ENCODE data around the gene MYO16. TPM values are rescaled to one million over a fixed set of nuclear protein-coding genes. Genes with fewer than 3 reads are reported as not detected.

MYO16 gene
- total and polyA plus RNA-seq, 3 experiments from 2014 or later = 0.15 to 0.38 TPM; not detected in 1

DNA sequence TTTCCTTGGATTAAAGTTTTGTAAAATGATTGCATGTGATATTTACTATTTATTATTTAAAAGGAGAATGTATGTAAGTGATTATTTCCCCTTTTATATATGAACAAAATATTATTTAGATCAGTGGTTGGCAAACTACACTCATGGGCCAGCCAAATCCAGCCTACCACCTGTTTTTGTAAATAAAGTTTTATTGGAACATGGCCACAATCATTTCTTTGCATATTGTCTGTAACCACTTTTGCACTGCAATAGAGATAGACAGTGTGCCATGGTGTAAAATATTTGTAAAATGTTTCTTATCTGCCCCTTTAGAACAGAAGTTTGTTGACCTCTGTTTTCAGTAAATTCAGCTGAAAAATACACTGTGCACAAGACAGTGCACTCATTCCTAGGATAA, 426.4 kb downstream of the MYO16 start:
- Mint-ChIP-seq H3K27me3 (no peaks in the 10 kb centered on the region), H3K9me3 (peaks cover 0 to 6% (median 0%) of the 10 kb centered on the region in 5 donors), H3K4me1 (no peaks in the 10 kb centered on the region), H3K4me3 (no peak overlapping the region), H3K36me3 (no peaks in the 10 kb centered on the region), H3K27ac (no peak overlapping the region)
- Histone ChIP-seq H3K36me3 (ENCODE audit: insufficient read depth, low read length) (no peaks in the 10 kb centered on the region), H3K4me1 (ENCODE audit: insufficient read depth, low read length) (no peaks in the 10 kb centered on the region), H3K27me3 (ENCODE audit: insufficient read depth, low read length, poor library complexity, severe bottlenecking) (no peaks in the 10 kb centered on the region), H3K27ac (ENCODE audit: low read depth, low read length) (no peak overlapping the region), H3K9me3 (ENCODE audit: low read length) (no peaks in the 10 kb centered on the region), H3K4me3 (ENCODE audit: low read length) (no peak overlapping the region)
- DNase-seq = no peak
- ChIA-PET POLR2A (no interaction called here), CTCF (no interaction called here)

DNA sequence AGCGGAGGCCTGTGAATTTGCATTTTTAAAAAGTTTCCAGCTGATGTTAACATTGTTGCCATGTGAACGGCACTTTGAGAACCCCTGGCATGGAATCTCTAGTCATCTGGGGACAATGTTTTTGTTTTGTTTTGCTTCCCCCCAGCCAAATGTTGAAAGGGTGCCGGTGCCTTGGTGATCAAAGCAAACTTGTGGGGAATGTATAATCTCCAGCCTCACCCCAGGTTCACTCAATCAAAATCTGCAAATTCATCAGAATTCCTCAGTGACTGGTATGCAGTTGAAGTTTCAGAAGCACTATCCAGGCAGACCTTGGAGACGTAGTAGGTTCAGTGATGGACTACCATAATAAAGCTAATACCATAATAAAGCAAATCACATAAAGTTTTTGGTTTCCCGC, 428.7 kb downstream of the MYO16 start:
- Mint-ChIP-seq H3K4me3 (no peak overlapping the region), H3K4me1 (no peaks in the 10 kb centered on the region), H3K9me3 (peaks cover 0 to 6% (median 0%) of the 10 kb centered on the region in 5 donors), H3K27me3 (no peaks in the 10 kb centered on the region), H3K36me3 (no peaks in the 10 kb centered on the region), H3K27ac (no peak overlapping the region)
- Histone ChIP-seq H3K27me3 (ENCODE audit: insufficient read depth, low read length, poor library complexity, severe bottlenecking) (no peaks in the 10 kb centered on the region), H3K4me3 (ENCODE audit: low read length) (no peak overlapping the region), H3K9me3 (ENCODE audit: low read length) (no peaks in the 10 kb centered on the region), H3K36me3 (ENCODE audit: insufficient read depth, low read length) (no peaks in the 10 kb centered on the region), H3K4me1 (ENCODE audit: insufficient read depth, low read length) (no peaks in the 10 kb centered on the region), H3K27ac (ENCODE audit: low read depth, low read length) (no peak overlapping the region)
- no peak for DNase-seq
- POLR2A ChIA-PET = no interaction called here
- CTCF ChIA-PET = no interaction called here

DNA sequence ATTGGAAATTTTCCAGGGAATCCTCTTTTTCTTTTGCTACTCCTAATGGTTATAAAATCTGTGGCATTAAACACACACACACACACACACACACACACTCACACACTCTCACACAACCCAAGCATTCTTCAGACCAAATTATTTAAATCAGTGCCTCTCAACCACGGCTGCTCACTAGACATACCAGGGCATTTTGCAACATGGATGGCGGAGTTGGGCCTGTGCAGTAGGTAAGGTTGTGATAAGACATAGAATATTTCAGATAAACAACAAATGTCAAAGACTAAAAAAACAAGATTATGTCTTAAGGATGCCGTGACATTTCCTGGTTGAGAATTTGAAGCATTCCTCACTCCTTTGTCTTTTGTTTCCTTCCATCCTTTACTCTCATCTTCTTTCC, 443.1 kb downstream of the MYO16 start:
- Mint-ChIP-seq H3K27me3 (no peaks in the 10 kb centered on the region), H3K9me3 (peaks cover 0 to 18% (median 4%) of the 10 kb centered on the region in 5 donors), H3K27ac (no peak overlapping the region), H3K4me3 (no peak overlapping the region), H3K4me1 (no peaks in the 10 kb centered on the region), H3K36me3 (no peaks in the 10 kb centered on the region)
- Histone ChIP-seq H3K9me3 (ENCODE audit: low read length) (no peaks in the 10 kb centered on the region), H3K36me3 (ENCODE audit: insufficient read depth, low read length) (no peaks in the 10 kb centered on the region), H3K4me3 (ENCODE audit: low read length) (no peak overlapping the region), H3K27ac (ENCODE audit: low read depth, low read length) (no peak overlapping the region), H3K27me3 (ENCODE audit: insufficient read depth, low read length, poor library complexity, severe bottlenecking) (no peaks in the 10 kb centered on the region), H3K4me1 (ENCODE audit: insufficient read depth, low read length) (no peaks in the 10 kb centered on the region)
- POLR2A ChIA-PET = no interaction called here
- DNase-seq = no peak
- CTCF ChIA-PET = no interaction called here

DNA sequence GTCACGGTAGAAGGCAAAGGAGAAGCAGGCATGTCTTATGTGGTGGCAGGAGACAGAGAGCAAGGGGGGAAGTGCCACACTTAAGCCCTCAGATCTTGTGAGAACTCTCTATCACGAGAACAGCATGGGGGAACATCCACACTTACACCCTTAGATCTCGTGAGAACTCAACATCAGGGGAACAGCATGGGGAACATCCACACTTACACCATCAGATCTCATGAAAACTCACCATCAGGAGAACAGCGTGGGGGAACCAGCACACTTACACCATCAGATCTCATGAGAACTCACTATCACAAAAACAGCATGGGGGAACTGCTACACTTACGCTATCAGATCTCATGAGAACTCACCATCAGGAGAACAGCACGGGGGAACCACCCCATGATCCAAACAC, 445.0 kb downstream of the MYO16 start:
- no peak for DNase-seq
- Histone ChIP-seq H3K36me3 (ENCODE audit: insufficient read depth, low read length) (no peaks in the 10 kb centered on the region), H3K4me1 (ENCODE audit: insufficient read depth, low read length) (no peaks in the 10 kb centered on the region), H3K9me3 (ENCODE audit: low read length) (no peaks in the 10 kb centered on the region), H3K27me3 (ENCODE audit: insufficient read depth, low read length, poor library complexity, severe bottlenecking) (no peaks in the 10 kb centered on the region), H3K27ac (ENCODE audit: low read depth, low read length) (no peak overlapping the region), H3K4me3 (ENCODE audit: low read length) (no peak overlapping the region)
- POLR2A ChIA-PET = no interaction called here
- Mint-ChIP-seq H3K27ac (no peak overlapping the region), H3K36me3 (no peaks in the 10 kb centered on the region), H3K27me3 (no peaks in the 10 kb centered on the region), H3K4me3 (no peak overlapping the region), H3K4me1 (no peaks in the 10 kb centered on the region), H3K9me3 (peaks cover 0 to 11% (median 2%) of the 10 kb centered on the region in 5 donors)
- CTCF ChIA-PET = no interaction called here

DNA sequence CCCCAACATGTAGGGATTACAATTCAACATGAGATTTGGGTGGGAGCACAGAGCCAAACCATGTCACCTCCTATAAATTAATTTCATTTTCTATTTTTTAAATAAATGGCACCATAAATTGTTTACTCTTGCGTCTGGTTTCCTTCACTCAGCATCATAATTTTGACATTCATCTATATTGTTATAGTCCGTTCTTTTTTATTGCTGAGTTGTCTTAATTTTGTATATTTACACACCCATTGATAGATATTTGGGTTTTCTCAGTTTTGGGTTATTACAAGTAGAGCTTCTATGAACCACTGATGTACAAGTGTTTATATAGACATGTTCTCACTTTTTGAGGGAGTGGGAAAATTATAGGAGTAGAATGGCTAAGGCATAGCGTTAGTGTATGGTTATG, 445.4 kb downstream of the MYO16 start:
- no peak overlapping the region for H3K4me3 ChIP-seq (ENCODE audit: low read length)
- POLR2A ChIA-PET = no interaction called here
- H3K27ac Mint-ChIP-seq = no peak overlapping the region
- H3K4me1 Mint-ChIP-seq = no peaks in the 10 kb centered on the region
- H3K4me1 ChIP-seq (ENCODE audit: insufficient read depth, low read length) = no peaks in the 10 kb centered on the region
- H3K4me3 Mint-ChIP-seq = no peak overlapping the region
- peaks cover 0 to 6% (median 1%) of the 10 kb centered on the region in 5 donors for H3K9me3 Mint-ChIP-seq
- H3K9me3 ChIP-seq (ENCODE audit: low read length) = no peaks in the 10 kb centered on the region
- no peaks in the 10 kb centered on the region for H3K36me3 ChIP-seq (ENCODE audit: insufficient read depth, low read length)
- DNase-seq = no peak
- H3K27me3 ChIP-seq (ENCODE audit: insufficient read depth, low read length, poor library complexity, severe bottlenecking) = no peaks in the 10 kb centered on the region
- CTCF ChIA-PET = no interaction called here
- H3K36me3 Mint-ChIP-seq = no peaks in the 10 kb centered on the region
- no peak overlapping the region for H3K27ac ChIP-seq (ENCODE audit: low read depth, low read length)
- no peaks in the 10 kb centered on the region for H3K27me3 Mint-ChIP-seq

DNA sequence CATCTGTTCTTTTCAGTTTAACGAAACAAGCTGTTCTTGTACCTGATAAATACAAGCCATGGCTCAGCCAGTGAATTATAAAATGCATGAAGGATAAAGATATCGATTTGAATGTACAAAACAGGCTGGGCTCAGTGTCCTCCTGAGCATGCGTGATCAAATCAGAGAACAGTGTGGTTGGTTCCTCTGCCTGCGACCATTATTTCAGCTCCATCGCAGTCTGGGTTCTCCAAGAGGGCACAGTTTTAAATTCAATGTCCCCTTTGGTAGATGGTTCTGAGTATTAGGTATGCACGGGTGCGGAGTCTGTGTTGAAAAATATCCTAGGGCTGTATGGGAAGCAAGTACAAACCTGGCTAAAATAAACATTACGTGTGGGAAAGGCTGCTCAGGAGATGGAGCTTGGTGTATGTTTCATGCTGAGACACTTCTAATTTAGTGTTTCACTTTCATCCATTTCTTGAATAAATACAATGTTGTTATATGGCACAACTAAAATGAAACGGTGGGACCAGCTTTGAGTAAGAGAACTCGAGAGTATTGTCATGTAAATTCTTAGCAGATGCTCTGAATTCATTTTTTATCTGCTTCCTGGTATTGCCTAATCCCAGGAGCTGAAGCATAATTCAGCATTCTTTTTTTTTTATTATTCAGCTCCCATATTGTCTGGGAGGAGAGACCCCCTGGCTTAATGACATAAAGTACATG, 458.7 kb downstream of the MYO16 start:
- Histone ChIP-seq H3K4me3 (ENCODE audit: low read length) (no peak overlapping the region), H3K9me3 (ENCODE audit: low read length) (no peaks in the 10 kb centered on the region), H3K4me1 (ENCODE audit: insufficient read depth, low read length) (no peaks in the 10 kb centered on the region), H3K36me3 (ENCODE audit: insufficient read depth, low read length) (no peaks in the 10 kb centered on the region), H3K27me3 (ENCODE audit: insufficient read depth, low read length, poor library complexity, severe bottlenecking) (no peaks in the 10 kb centered on the region), H3K27ac (ENCODE audit: low read depth, low read length) (no peak overlapping the region)
- peaks cover 0 to 6% of the 10 kb centered on the region in 2 donors for H3K27me3 Mint-ChIP-seq
- peaks cover 0 to 11% (median 4%) of the 10 kb centered on the region in 5 donors for H3K9me3 Mint-ChIP-seq
- no peak for DNase-seq
- H3K27ac Mint-ChIP-seq = no peak overlapping the region
- H3K36me3 Mint-ChIP-seq = no peaks in the 10 kb centered on the region
- H3K4me1 Mint-ChIP-seq = no peaks in the 10 kb centered on the region
- H3K4me3 Mint-ChIP-seq = no peak overlapping the region
- ChIA-PET CTCF (no interaction called here), POLR2A (no interaction called here)

DNA sequence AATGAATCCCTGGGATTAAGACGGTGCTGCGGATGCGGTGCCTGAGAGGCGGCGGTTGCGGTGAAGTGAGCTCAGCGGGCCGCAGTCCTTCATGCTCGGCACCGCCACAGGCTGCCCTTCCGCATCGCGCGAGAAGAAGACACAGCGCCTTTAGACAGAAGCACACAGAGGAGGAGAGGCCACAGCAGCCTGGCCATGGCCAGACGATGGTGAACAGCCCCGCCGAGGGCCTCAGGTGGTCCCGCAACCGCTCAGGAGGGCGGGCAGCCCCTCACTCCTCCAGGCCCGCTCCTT, 459.2 kb downstream of the MYO16 start:
- H3K36me3 Mint-ChIP-seq = no peaks in the 10 kb centered on the region
- Histone ChIP-seq H3K9me3 (ENCODE audit: low read length) (no peaks in the 10 kb centered on the region), H3K36me3 (ENCODE audit: insufficient read depth, low read length) (no peaks in the 10 kb centered on the region), H3K4me1 (ENCODE audit: insufficient read depth, low read length) (no peaks in the 10 kb centered on the region), H3K27me3 (ENCODE audit: insufficient read depth, low read length, poor library complexity, severe bottlenecking) (no peaks in the 10 kb centered on the region), H3K27ac (ENCODE audit: low read depth, low read length) (no peak overlapping the region), H3K4me3 (ENCODE audit: low read length) (no peak overlapping the region)
- DNase-seq = no peak
- peaks cover 2 to 11% (median 4%) of the 10 kb centered on the region in 5 donors for H3K9me3 Mint-ChIP-seq
- H3K27me3 Mint-ChIP-seq = peaks cover 0 to 6% of the 10 kb centered on the region in 2 donors
- ChIA-PET POLR2A (no interaction called here), CTCF (no interaction called here)
- no peak overlapping the region for H3K27ac Mint-ChIP-seq
- no peak overlapping the region for H3K4me3 Mint-ChIP-seq
- H3K4me1 Mint-ChIP-seq = no peaks in the 10 kb centered on the region

DNA sequence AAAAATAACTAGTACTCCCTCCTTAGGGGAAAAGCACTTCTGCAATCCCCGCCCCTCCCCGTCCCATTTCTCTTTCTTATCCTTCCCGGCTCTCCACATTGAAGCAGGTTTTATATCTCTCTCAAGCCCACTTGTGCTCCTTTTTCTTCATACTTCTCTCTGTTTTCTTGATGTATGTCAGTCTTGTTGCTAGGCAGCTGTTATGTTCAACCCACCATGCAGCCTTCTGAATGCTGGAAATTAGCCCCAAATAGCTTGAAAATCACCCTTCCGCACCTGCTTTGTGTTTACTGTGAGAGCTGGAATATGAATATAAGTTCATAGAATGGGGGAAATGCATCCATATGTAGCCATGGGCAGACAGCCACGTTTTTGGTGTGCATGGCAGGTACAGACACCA, 461.4 kb downstream of the MYO16 start:
- ChIA-PET CTCF (no interaction called here), POLR2A (no interaction called here)
- H3K27me3 ChIP-seq (ENCODE audit: insufficient read depth, low read length, poor library complexity, severe bottlenecking) = no peaks in the 10 kb centered on the region
- Mint-ChIP-seq H3K4me1 (no peaks in the 10 kb centered on the region), H3K9me3 (peaks cover 3 to 11% (median 4%) of the 10 kb centered on the region in 5 donors), H3K27me3 (peaks cover 0 to 8% of the 10 kb centered on the region in 2 donors), H3K27ac (no peak overlapping the region), H3K4me3 (no peak overlapping the region), H3K36me3 (no peaks in the 10 kb centered on the region)
- H3K36me3 ChIP-seq (ENCODE audit: insufficient read depth, low read length) = no peaks in the 10 kb centered on the region
- no peaks in the 10 kb centered on the region for H3K4me1 ChIP-seq (ENCODE audit: insufficient read depth, low read length)
- H3K9me3 ChIP-seq (ENCODE audit: low read length) = no peaks in the 10 kb centered on the region
- no peak overlapping the region for H3K4me3 ChIP-seq (ENCODE audit: low read length)
- no peak for DNase-seq
- no peak overlapping the region for H3K27ac ChIP-seq (ENCODE audit: low read depth, low read length)

DNA sequence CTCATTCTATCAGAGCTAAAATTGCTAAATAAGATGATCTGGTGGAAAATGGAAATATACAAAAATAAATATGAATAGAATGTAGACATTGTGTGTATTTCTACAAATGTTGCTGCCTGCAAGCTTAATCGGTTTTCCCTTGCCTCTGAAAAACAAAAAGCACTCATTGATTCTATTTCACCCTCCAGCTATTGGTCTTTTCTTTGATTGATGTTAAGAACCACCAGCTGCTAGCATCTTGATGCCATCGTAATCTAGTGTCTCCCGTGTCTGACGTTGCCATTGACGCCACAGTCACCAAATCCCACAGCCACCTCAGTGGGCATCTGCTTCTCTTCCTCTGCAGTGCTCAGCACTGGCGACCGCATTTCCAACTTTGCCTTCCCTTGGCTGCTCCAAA, 461.8 kb downstream of the MYO16 start:
- no peak overlapping the region for H3K4me3 Mint-ChIP-seq
- ChIA-PET POLR2A (no interaction called here), CTCF (no interaction called here)
- no peaks in the 10 kb centered on the region for H3K27me3 ChIP-seq (ENCODE audit: insufficient read depth, low read length, poor library complexity, severe bottlenecking)
- no peaks in the 10 kb centered on the region for H3K4me1 ChIP-seq (ENCODE audit: insufficient read depth, low read length)
- H3K27ac ChIP-seq (ENCODE audit: low read depth, low read length) = no peak overlapping the region
- no peak overlapping the region for H3K27ac Mint-ChIP-seq
- H3K4me3 ChIP-seq (ENCODE audit: low read length) = no peak overlapping the region
- no peaks in the 10 kb centered on the region for H3K36me3 ChIP-seq (ENCODE audit: insufficient read depth, low read length)
- H3K9me3 Mint-ChIP-seq = peaks cover 3 to 11% (median 4%) of the 10 kb centered on the region in 5 donors
- no peaks in the 10 kb centered on the region for H3K4me1 Mint-ChIP-seq
- no peak for DNase-seq
- H3K27me3 Mint-ChIP-seq = peaks cover 0 to 8% of the 10 kb centered on the region in 2 donors
- no peaks in the 10 kb centered on the region for H3K36me3 Mint-ChIP-seq
- no peaks in the 10 kb centered on the region for H3K9me3 ChIP-seq (ENCODE audit: low read length)

Data from CD8-positive, alpha-beta memory T cell (primary cell).